ENCODE data around the gene OTULIN.

OTULIN gene

DNA sequence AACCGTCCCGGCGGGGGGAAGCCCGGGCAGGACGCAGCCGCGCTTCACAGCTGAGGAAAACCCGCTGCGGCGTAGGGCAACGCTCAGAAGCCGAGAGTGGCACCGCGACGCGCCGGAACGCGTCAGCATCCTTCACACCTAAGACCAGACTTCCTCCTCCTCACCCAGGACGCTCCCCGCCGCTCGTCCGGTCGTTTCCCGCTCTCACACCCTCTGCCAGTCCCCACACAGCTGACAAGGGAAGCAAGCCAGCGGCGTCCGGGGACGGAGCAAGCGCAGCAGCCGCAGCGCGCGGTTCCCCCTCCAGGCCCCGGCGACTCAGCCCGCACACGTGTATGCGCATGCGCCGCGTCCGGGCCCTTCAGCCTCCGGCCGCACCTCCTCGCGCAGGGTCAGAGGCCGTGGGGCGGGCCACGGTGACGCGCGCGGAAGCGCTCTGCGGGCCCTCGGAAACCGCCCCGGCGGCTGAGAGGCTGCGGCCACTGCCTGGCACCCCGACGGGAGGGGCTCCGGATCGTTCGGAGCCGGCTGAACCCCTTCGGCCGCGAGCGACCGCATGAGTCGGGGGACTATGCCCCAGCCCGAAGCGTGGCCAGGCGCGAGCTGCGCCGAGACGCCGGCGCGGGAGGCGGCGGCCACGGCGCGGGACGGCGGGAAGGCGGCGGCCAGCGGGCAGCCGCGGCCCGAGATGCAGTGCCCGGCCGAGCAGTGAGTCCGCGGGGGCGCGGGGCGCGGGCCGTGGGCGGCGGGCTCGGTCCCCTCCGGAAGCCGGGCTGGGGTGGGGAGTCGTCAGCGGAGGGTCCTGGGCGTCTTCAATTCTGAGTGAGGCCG, at the start of gene OTULIN:
Gene OTULIN (plus strand): TSS at position 449 of the 831 bp plus-strand sequence. CDS start 108 bp downstream, at position 557.
- TF ChIP-seq CTCF (IDR thresholded peaks at IDR 0.05; ENCODE audit: low read depth, low read length, missing control alignments) = no peak
- DNase-seq (ENCODE audit: low read depth) = peak; percentile 76
- peak within 1 kb of the TSS; percentile 77 for H3K4me3 ChIP-seq (ENCODE audit: low read depth, low read length)

DNA sequence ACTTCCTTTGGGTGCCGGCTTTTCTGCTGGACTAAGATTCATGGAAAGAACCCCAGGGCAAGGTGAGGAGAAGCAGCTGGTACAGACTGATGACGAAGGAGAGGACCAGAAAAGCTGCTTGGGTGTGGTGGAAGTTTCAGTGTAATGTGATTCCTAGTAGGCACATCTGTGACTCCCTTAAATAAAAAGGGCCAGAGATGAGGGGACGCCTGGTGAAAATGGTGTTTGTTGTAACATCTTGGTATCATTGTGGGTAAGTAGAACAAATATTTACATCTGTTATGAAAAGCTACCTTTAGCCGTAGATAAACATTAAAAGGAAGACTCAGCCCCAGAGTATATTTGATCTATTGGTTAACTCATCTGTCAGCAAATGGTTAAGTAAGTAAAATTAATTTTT, 49.2 kb upstream of the OTULIN start:
- H3K4me3 ChIP-seq (ENCODE audit: low read depth, low read length) = no peak overlapping the region
- no peak for TF ChIP-seq CTCF (IDR thresholded peaks at IDR 0.05; ENCODE audit: low read depth, low read length, missing control alignments)
- no peak for DNase-seq (ENCODE audit: low read depth)

- DNase-seq (ENCODE audit: low read depth) = no peak
- H3K4me3 ChIP-seq (ENCODE audit: low read depth, low read length) = no peak overlapping the region
- TF ChIP-seq CTCF (IDR thresholded peaks at IDR 0.05; ENCODE audit: low read depth, low read length, missing control alignments) = no peak
Observed at GRCh38 chr5:14617441-14617840, 47.1 kb upstream of the OTULIN start.

GRCh38 chr5:14627270-14627669, 37.2 kb upstream of the OTULIN start:
- no peak for DNase-seq (ENCODE audit: low read depth)
- no peak for TF ChIP-seq CTCF (IDR thresholded peaks at IDR 0.05; ENCODE audit: low read depth, low read length, missing control alignments)
- H3K4me3 ChIP-seq (ENCODE audit: low read depth, low read length) = no peak overlapping the region

DNA sequence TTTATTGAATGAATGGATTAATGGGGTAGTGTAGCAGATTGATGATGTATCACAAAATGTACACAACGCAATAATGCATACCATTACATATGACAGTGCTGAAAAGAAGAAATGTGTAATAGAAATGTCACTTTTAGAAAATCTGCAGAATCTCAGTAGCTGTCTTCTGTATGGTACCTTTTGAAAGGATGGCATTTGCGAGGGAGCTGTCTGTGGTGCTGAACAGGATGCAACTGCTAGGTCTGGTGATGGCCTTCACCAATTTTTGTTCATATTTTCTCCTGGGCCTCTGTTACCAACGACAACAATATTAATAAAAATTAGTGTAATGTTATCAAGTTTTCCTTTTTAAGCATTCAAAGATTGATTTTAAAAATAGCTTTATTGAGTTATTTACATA, 36.2 kb upstream of the OTULIN start:
- no peak for TF ChIP-seq CTCF (IDR thresholded peaks at IDR 0.05; ENCODE audit: low read depth, low read length, missing control alignments)
- no peak overlapping the region for H3K4me3 ChIP-seq (ENCODE audit: low read depth, low read length)
- peak; percentile 4 for DNase-seq (ENCODE audit: low read depth)

DNA sequence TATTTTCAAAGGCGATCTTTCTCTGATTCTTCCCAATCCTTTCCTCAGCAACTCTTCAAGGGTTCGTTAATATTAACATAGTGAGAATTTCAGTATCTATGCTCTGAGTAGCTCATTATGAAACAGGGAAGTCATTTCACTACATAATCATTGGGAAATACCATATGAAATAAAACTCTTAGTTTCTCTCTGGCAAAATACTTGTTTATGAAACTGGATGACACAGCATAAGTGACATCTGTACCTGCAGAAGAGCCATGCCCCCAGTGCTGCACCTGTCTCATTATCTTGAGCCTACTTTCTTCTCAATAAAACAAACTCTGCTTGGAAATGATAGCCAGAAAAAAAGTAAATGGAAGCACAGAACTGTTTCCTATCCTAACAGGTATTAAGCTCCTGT, 33.8 kb upstream of the OTULIN start:
- DNase-seq (ENCODE audit: low read depth) = no peak
- H3K4me3 ChIP-seq (ENCODE audit: low read depth, low read length) = no peak overlapping the region
- no peak for TF ChIP-seq CTCF (IDR thresholded peaks at IDR 0.05; ENCODE audit: low read depth, low read length, missing control alignments)

GRCh38 chr5:14635656-14636055, 28.9 kb upstream of the OTULIN start:
- DNase-seq (ENCODE audit: low read depth) = no peak
- no peak overlapping the region for H3K4me3 ChIP-seq (ENCODE audit: low read depth, low read length)
- no peak for TF ChIP-seq CTCF (IDR thresholded peaks at IDR 0.05; ENCODE audit: low read depth, low read length, missing control alignments)

Measured in GM12864 (cell line).